Ishikawa (cell line): Measurements from ENCODE around the gene ALDH3A2.

Experiments
- CEBPB ChIP-seq: IDR thresholded peaks from 2 replicates; pipeline ENCODE4 v1.6.1; 2012
- CREB1 ChIP-seq: IDR thresholded peaks from 2 replicates; pipeline ENCODE4 v1.6.1; 2012; ENCODE audit warnings: low read depth
- EP300 ChIP-seq: IDR thresholded peaks from 2 replicates; pipeline ENCODE4 v1.6.1; 2012; ENCODE audit warnings: borderline replicate concordance
- FOXM1 ChIP-seq: IDR thresholded peaks from 2 replicates; pipeline ENCODE4 v1.6.1; 2012; ENCODE audit warnings: low read depth, borderline replicate concordance
- MAX ChIP-seq: IDR thresholded peaks from 2 replicates; pipeline ENCODE4 v1.6.1; 2012
- NFIC ChIP-seq: IDR thresholded peaks from 2 replicates; pipeline ENCODE4 v1.6.1; 2012
- RAD21 ChIP-seq: IDR thresholded peaks from 2 replicates; pipeline ENCODE4 v1.6.1; 2012; ENCODE audit warnings: low read depth
- REST ChIP-seq: IDR thresholded peaks from 2 replicates; pipeline ENCODE4 v1.6.1; 2012; ENCODE audit warnings: low read depth, mild to moderate bottlenecking
- TAF1 ChIP-seq: IDR thresholded peaks from 2 replicates; pipeline ENCODE4 v1.6.1; 2012; ENCODE audit warnings: low read depth, mild to moderate bottlenecking
- TEAD4 ChIP-seq: IDR thresholded peaks from 2 replicates; pipeline ENCODE4 v1.6.1; 2012
- USF1 ChIP-seq: IDR thresholded peaks from 2 replicates; pipeline ENCODE4 v1.6.1; 2012
- YY1 ChIP-seq: IDR thresholded peaks from 2 replicates; pipeline ENCODE4 v1.6.1; 2012; ENCODE audit warnings: low read depth

- no peak for TF ChIP-seq YY1
- TF ChIP-seq EP300: no peak
- TF ChIP-seq CEBPB: no peak
- no peak for TF ChIP-seq NFIC
- no peak for TF ChIP-seq REST
- no peak for TF ChIP-seq USF1
- no peak for TF ChIP-seq TAF1
- TF ChIP-seq MAX: no peak
- no peak for TF ChIP-seq FOXM1
- no peak for TF ChIP-seq TEAD4
- no peak for TF ChIP-seq RAD21
- no peak for TF ChIP-seq CREB1
Measured at GRCh38 chr17:19673623-19674022, 25.1 kb downstream of the ALDH3A2 start.
